H1 (cell line): ENCODE results near the gene ALPL. TPM values are rescaled to one million over a fixed set of nuclear protein-coding genes. Genes with fewer than 3 reads are reported as not detected.

Experiments used
- GABPA ChIP-seq: IDR thresholded peaks from 2 replicates; pipeline ENCODE4 v1.6.1; 2011; ENCODE audit warnings: mild to moderate bottlenecking, low read length, moderate library complexity, borderline replicate concordance; ENCODE audit not compliant: insufficient read depth
- polyA plus RNA-seq, 7 experiments: library from polyadenylated mRNA; depleted of rRNA in 3 of 7; stranded (reverse) in 5 of 7; unstranded in 2 of 7; fragments of >200 nt in 5 of 7; fragments of 200-250 nt in 2 of 7; gene quantifications; 1 replicate in 5 of 7; 2 replicates in 1 of 7; 4 replicates in 1 of 7; pipeline versions ENCODE4 v1.2.1 to v1.2.3, GENCODE V29; 2011 to 2013; ENCODE audit warnings: missing spikeins in 2 of 7, mixed read lengths in 2 of 7
- total RNA-seq: library from RNA; stranded (reverse); fragmentation: NEBNext Ultra II Directional; extraction: Animal tissue kit (Norgen Biotek cat#: 25700); gene quantifications from 2 replicates; pipeline ENCODE4 v1.2.1, GENCODE V29; 2021

ALPL gene
- total and polyA plus RNA-seq, 2 of the 8 experiments (the other 6 are each of a cell fraction or from before 2014, with no cell fraction given): 175 to 362 TPM

GRCh38 chr1:21619375-21619947 lies 110.2 kb downstream of the ALPL start (continued):
- no peak for TF ChIP-seq GABPA
